HG03442 (cell line): ENCODE data around the gene SLC25A20.
"Not testable (repeated sequence)": the region's sequence is repeated elsewhere in the genome, so short reads cannot be mapped to it uniquely, and the experiment has no call there.

ENCODE experiments used
- ATAC-seq: cut with Tn5 transposase; IDR thresholded peaks from one replicate; pipeline ENCODE4 v1.9.1; 2021; ENCODE audit warnings: mild to moderate bottlenecking, moderate library complexity; ENCODE audit not compliant: unreplicated experiment

Gene SLC25A20

GRCh38 chr3:48898383-48899234, at the start of gene SLC25A20:
SLC25A20 (minus strand) TSS chr3:48898882; CDS start chr3:48898794, 88 bp downstream.
- ATAC-seq, result peak; percentile 94

- no peak for ATAC-seq
Observed at GRCh38 chr3:48945891-48946549, 47.3 kb upstream of the SLC25A20 start.

GRCh38 chr3:48945432-48945831, 46.8 kb upstream of the SLC25A20 start:
- no peak for ATAC-seq

- no peak for ATAC-seq
Observed at GRCh38 chr3:48938689-48939088, 40.0 kb upstream of the SLC25A20 start.

- no peak for ATAC-seq
Observed at GRCh38 chr3:48938156-48938555, 39.5 kb upstream of the SLC25A20 start.

- no peak for ATAC-seq
Observed at GRCh38 chr3:48935530-48935929, 36.8 kb upstream of the SLC25A20 start.

GRCh38 chr3:48934333-48934991, 35.8 kb upstream of the SLC25A20 start:
- ATAC-seq, result no peak

- ATAC-seq, result no peak
Observed at GRCh38 chr3:48931944-48932580, 33.4 kb upstream of the SLC25A20 start.

- no peak for ATAC-seq
Observed at GRCh38 chr3:48930590-48930989, 31.9 kb upstream of the SLC25A20 start.

- ATAC-seq, result no peak
Observed at GRCh38 chr3:48929358-48930035, 30.8 kb upstream of the SLC25A20 start.

- no peak for ATAC-seq
Observed at GRCh38 chr3:48928679-48929078, 30.0 kb upstream of the SLC25A20 start.

GRCh38 chr3:48927928-48928327, 29.2 kb upstream of the SLC25A20 start:
- ATAC-seq, result no peak

GRCh38 chr3:48926425-48927392, 28.0 kb upstream of the SLC25A20 start:
- no peak for ATAC-seq

- peak; percentile 12 for ATAC-seq
Observed at GRCh38 chr3:48919215-48920138, 20.8 kb upstream of the SLC25A20 start.

GRCh38 chr3:48918388-48919214, 19.9 kb upstream of the SLC25A20 start, which contains the start of gene ARIH2:
ARIH2 (plus strand) TSS chr3:48918842; CDS start chr3:48927559, 8,717 bp downstream.
- peak; percentile 73 for ATAC-seq

GRCh38 chr3:48915296-48915695, 16.6 kb upstream of the SLC25A20 start:
- ATAC-seq, result no peak

GRCh38 chr3:48907026-48907425, 8.3 kb upstream of the SLC25A20 start:
- ATAC-seq, result not testable (repeated sequence)
